Liver (tissue), 9 donors: ENCODE measurements around the gene COPA. TPM values are rescaled to one million over a fixed set of nuclear protein-coding genes. Genes with fewer than 3 reads are reported as not detected.

Source experiments
- DNase-seq: peaks from one replicate; pipeline ENCODE4 v3.0.0-alpha.2; 2017; ENCODE audit warnings: low spot score
- H3K27ac ChIP-seq, 2 donors: one replicate each; pipeline ENCODE4 v1.7.0; 2013; ENCODE audit warnings: inconsistent platforms in 2 of 2, low read length in 2 of 2, control low read depth in 1 of 2, low read depth in 1 of 2, mild to moderate bottlenecking in 1 of 2
- H3K27me3 ChIP-seq, 4 donors: one replicate each; pipeline versions ENCODE4 v1.6.1 to v1.7.0; 2013; ENCODE audit warnings: low read length in 3 of 4, inconsistent platforms in 1 of 4, mild to moderate bottlenecking in 1 of 4, moderate library complexity in 1 of 4; ENCODE audit not compliant: control insufficient read depth in 4 of 4, insufficient read depth in 4 of 4
- H3K36me3 ChIP-seq, 4 donors: one replicate each; pipeline versions ENCODE4 v1.6.1 to v1.7.0; 2013; ENCODE audit warnings: low read length in 3 of 4, mild to moderate bottlenecking in 3 of 4, low read depth in 1 of 4, moderate library complexity in 1 of 4; ENCODE audit not compliant: control insufficient read depth in 4 of 4, insufficient read depth in 3 of 4
- H3K4me1 ChIP-seq, 4 donors: one replicate each; pipeline versions ENCODE4 v1.6.1 to v1.7.0; 2013; ENCODE audit warnings: low read length in 3 of 4, mild to moderate bottlenecking in 3 of 4, moderate library complexity in 1 of 4; ENCODE audit not compliant: control insufficient read depth in 4 of 4, insufficient read depth in 4 of 4
- H3K4me3 ChIP-seq, 3 donors: one replicate each; pipeline versions ENCODE4 v1.6.1 to v1.7.0; 2013; ENCODE audit warnings: low read length in 3 of 3, control low read depth in 1 of 3, low read depth in 1 of 3, mild to moderate bottlenecking in 1 of 3
- H3K9ac ChIP-seq, 2 donors: one replicate each; pipeline ENCODE4 v1.7.0; 2013; ENCODE audit warnings: low read length in 2 of 2, mild to moderate bottlenecking in 2 of 2, moderate library complexity in 2 of 2, control low read depth in 1 of 2, low read depth in 1 of 2
- H3K9me3 ChIP-seq, 4 donors: one replicate each; pipeline versions ENCODE4 v1.6.1 to v1.7.0; 2013; ENCODE audit warnings: low read length in 3 of 4; ENCODE audit not compliant: control insufficient read depth in 4 of 4
- ATF3 ChIP-seq: IDR thresholded peaks from 2 replicates; pipeline ENCODE4 v1.6.1; 2016; ENCODE audit warnings: antibody characterized with exemption
- CTCF ChIP-seq: fragments of 150-350 bp; IDR thresholded peaks from 2 replicates; pipeline ENCODE4 v1.5.1; 2017; ENCODE audit warnings: improper control_type of control experiment, low read depth, low read length; ENCODE audit not compliant: missing input control
- EGR1 ChIP-seq, 2 donors: IDR thresholded peaks; 2 replicates each; pipeline ENCODE4 v1.6.1; 2016 to 2018; ENCODE audit warnings: antibody characterized with exemption in 2 of 2, low read depth in 2 of 2
- FOXA1 ChIP-seq: IDR thresholded peaks from 2 replicates; pipeline ENCODE4 v1.6.1; 2016; ENCODE audit warnings: antibody characterized with exemption
- FOXA2 ChIP-seq: IDR thresholded peaks from 2 replicates; pipeline ENCODE4 v1.6.1; 2016; ENCODE audit warnings: antibody characterized with exemption
- HNF4A ChIP-seq, 2 donors: conservative IDR thresholded peaks; 2 replicates each; pipeline ENCODE4 v1.6.1; 2016; ENCODE audit warnings: antibody characterized with exemption in 2 of 2, mild to moderate bottlenecking in 2 of 2
- HNF4G ChIP-seq: IDR thresholded peaks from 2 replicates; pipeline ENCODE4 v1.6.1; 2016; ENCODE audit warnings: antibody characterized with exemption
- JUND ChIP-seq, 2 donors: IDR thresholded peaks; 2 replicates each; pipeline ENCODE4 v1.6.1; 2016; ENCODE audit warnings: antibody characterized with exemption in 2 of 2
- NR2F2 ChIP-seq: IDR thresholded peaks from 2 replicates; pipeline ENCODE4 v1.6.1; 2016; ENCODE audit warnings: antibody characterized with exemption
- RAD21 ChIP-seq, 2 donors: IDR thresholded peaks; 2 replicates each; pipeline ENCODE4 v1.6.1; 2016; ENCODE audit warnings: antibody characterized with exemption in 2 of 2, mild to moderate bottlenecking in 2 of 2
- REST ChIP-seq: IDR thresholded peaks from 2 replicates; pipeline ENCODE4 v1.6.1; 2016; ENCODE audit warnings: antibody characterized with exemption, mild to moderate bottlenecking
- RXRA ChIP-seq, 2 donors: IDR thresholded peaks; 2 replicates each; pipeline ENCODE4 v1.6.1; 2017 to 2018; ENCODE audit warnings: antibody characterized with exemption in 2 of 2, mild to moderate bottlenecking in 1 of 2
- TAF1 ChIP-seq: conservative IDR thresholded peaks from 2 replicates; pipeline ENCODE4 v1.6.1; 2016; ENCODE audit warnings: antibody characterized with exemption, mild to moderate bottlenecking
- ZBTB33 ChIP-seq: IDR thresholded peaks from 2 replicates; pipeline ENCODE4 v1.6.1; 2016; ENCODE audit warnings: antibody characterized with exemption
- WGBS: extraction: QIAGEN DNeasy Blood & Tissue Kit; methylation state at CpG from one replicate; pipeline ENCODE4 v1.1.7; 2013; 5-methylcytosine and 5-hydroxymethylcytosine counted together
- polyA plus RNA-seq, 2 donors: library from polyadenylated mRNA; stranded (reverse) in 1 of 2; unstranded in 1 of 2; fragments of 200-250 nt in 1 of 2; fragments of >200 nt in 1 of 2; fragmentation: Nextera tagmentation in 1 of 2; extraction: Ambion mirVana in 1 of 2; gene quantifications; one replicate each; pipeline versions ENCODE4 v1.2.1 to v1.2.3, GENCODE V29; 2013 to 2015
- total RNA-seq, 2 donors: library from RNA; depleted of rRNA; stranded (reverse); fragments of >200 nt; gene quantifications; one replicate each; pipeline ENCODE4 v1.2.3, GENCODE V29; 2014
- TF ChIP-seq, protein P1 (sequence below): IDR thresholded peaks from 2 replicates; pipeline ENCODE4 v1.6.1; 2016; ENCODE audit warnings: antibody characterized with exemption
- donor health status: healthy.
- donor health status: healthy.
- donor health status: healthy.
- donor health status: healthy.
- donor health status: healthy.

COPA gene
- total and polyA plus RNA-seq, 4 donors, result 46.8 to 145 (median 75.9) TPM

- no peaks in the 10 kb centered on the region for H3K27me3 ChIP-seq
- peaks cover 0 to 12% (median 3%) of the 10 kb centered on the region in 4 donors for H3K36me3 ChIP-seq
- no peaks in the 10 kb centered on the region for H3K4me1 ChIP-seq
- no peak overlapping the region for H3K27ac ChIP-seq
- WGBS, result 79% methylated on average over 12 of the region's 12 CpGs
- no peaks in the 10 kb centered on the region for H3K9me3 ChIP-seq
- TF ChIP-seq HNF4A (conservative IDR thresholded peaks at IDR 0.05) (no peak), RXRA (IDR thresholded peaks at IDR 0.05) (no peak), ATF3 (no peak), CTCF (no peak), HNF4G (no peak), RAD21 (IDR thresholded peaks at IDR 0.05) (no peak), EGR1 (IDR thresholded peaks at IDR 0.05; ENCODE audit: low read depth in 2 of 2) (no peak), NR2F2 (no peak), FOXA1 (no peak), REST (no peak), ZBTB33 (no peak), TAF1 (no peak)
- TF ChIP-seq, protein P1, sequence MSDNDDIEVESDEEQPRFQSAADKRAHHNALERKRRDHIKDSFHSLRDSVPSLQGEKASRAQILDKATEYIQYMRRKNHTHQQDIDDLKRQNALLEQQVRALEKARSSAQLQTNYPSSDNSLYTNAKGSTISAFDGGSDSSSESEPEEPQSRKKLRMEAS, result no peak
- peak; percentile 6 for DNase-seq
- H3K9ac ChIP-seq, result no peak overlapping the region
- H3K4me3 ChIP-seq, result no peak overlapping the region
These were observed 21.1 kb upstream of the COPA start for GRCh38 chr1:160363951-160364735.

DNA sequence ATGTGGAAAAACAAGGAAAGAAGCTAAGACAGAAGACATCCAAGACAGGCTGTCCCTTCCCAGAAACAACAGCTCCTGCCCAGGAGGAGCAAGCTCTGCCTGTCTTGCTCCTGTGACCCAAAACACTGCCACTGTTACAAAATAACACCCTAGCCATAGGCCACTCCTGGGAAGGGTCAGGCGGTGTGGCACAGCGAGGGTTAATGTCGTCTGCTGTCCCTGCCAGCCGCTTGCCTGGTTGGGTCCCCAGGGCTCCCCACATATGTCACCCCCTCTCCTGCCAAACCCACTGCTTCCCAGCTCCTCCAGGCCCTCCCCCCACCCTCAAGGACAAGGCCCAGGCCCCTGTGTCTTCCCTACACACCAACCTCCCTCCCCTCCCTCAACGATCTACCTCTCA, 20.0 kb upstream of the COPA start:
- TF ChIP-seq NR2F2 (no peak), FOXA2 (no peak), RXRA (IDR thresholded peaks at IDR 0.05) (no peak), CTCF (no peak), FOXA1 (no peak), JUND (IDR thresholded peaks at IDR 0.05) (no peak), RAD21 (IDR thresholded peaks at IDR 0.05) (no peak)
- Histone ChIP-seq H3K9ac (no peak overlapping the region), H3K27ac (no peak overlapping the region), H3K36me3 (peaks cover 1 to 18% (median 9%) of the 10 kb centered on the region in 4 donors), H3K27me3 (no peaks in the 10 kb centered on the region), H3K4me1 (no peaks in the 10 kb centered on the region), H3K4me3 (no peak overlapping the region), H3K9me3 (no peaks in the 10 kb centered on the region)
- 62% methylated on average over 5 of the region's 5 CpGs for WGBS
- no peak for DNase-seq
